ENCODE measurements around the gene OXGR1.

OXGR1 gene

DNA sequence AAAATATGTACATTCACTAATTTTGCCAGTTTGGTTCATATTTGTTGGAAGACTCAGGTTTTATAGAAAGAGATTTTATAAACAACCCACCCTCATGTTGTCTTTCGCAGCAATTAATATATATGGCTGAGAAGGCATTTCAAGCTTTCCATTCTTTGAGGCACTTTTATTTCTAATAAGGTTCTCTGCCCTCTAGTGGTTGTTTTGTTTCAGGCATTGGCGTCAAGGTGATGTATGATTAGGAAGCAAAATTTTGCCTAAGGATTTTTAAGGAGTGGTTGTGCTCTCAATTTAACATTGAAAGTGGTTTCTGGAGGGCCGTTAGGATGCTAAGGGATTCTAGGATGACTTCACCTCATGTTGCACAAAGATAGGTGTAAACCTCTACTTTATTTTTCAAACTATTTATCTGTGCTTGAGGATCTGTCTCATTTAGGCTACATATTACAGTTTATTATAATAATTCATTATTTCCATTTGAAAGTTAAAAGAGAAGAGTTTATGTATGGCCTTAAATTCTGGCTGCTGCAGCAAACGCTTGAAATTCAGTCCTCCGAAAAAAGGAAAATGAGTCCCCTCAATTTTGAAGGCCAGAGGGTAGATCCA, 35.9 kb downstream of the OXGR1 start:
- DNase-seq, result no peak

DNA sequence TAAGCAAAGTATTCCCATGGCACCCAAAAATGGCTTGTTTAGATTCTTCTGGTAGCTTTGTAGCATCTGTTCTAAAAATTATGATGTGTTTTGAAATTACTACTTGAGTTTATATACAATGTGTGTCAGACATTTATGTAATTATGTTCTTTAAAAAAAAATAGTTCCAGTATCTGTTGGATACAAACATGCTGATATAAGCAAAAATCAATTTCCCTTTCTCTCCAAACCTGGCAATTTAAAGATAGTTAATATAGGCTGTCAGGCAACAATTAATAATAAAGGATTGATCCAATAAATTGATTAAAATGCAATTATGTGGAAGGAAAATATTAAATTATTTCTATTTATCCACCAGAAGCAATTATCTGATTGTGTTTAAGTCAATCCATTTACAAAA, 41.7 kb downstream of the OXGR1 start:
- DNase-seq, result no peak

DNA sequence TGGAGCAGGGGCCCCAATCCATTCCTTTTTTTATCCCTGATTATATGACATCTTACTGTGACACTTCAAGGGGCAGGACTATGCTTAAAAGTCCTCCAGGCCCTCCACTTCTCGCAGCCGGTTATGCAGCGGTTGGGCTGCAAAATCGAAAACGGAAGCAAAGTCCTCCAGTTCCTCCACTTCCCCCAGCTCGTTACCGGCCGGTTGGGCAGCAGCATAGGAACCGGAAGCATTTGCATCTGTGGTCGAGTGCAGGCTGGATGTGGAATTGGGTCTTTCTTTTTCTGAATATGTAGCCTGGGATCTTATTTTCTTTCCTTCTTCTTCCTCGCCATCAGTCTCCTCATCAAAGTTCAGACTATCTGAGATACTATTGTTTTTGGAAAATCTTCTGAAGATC, 46.1 kb downstream of the OXGR1 start:
- DNase-seq, result no peak

GRCh38 chr13:96947343-96947910, 46.8 kb downstream of the OXGR1 start:
- DNase-seq, result no peak

GRCh38 chr13:96946709-96947311, 47.5 kb downstream of the OXGR1 start:
- no peak for DNase-seq

GRCh38 chr13:96940961-96941360, 53.3 kb downstream of the OXGR1 start:
- DNase-seq, result no peak

DNA sequence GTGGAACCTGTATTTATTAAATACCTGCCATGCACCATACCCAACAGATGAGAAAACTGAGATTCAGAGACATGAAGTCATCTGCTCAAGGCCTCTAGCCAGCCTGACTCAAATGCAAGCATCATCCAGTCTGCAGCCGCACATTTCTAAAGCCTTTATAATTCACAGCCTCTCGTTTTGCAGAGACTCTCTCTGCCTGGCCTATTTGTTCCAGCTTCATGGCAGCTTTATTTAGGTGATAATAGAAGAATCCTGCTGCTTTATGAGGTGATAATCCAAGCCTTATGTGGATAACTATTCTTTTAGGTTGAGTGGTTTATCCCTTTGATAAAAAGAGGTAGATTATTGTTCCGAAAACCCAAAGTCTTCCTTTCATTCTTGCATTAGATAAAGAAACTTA, 58.4 kb downstream of the OXGR1 start:
- DNase-seq, result no peak

All from stimulated activated CD4-positive, alpha-beta T cell treated with anti-CD3 and anti-CD28 coated beads, Interleukin-4, amount 100 ng/mL, for 1 hour (primary cell).